Measurements from ENCODE around the gene SOCS1. TPM values are rescaled to one million over a fixed set of nuclear protein-coding genes. Genes with fewer than 3 reads are reported as not detected.
A peak's percentile ranks its signal among the peaks of the same experiment; 100 is the strongest.

Gene SOCS1
- total and polyA plus RNA-seq, 5 experiments from 2014 or later = 13.5 to 24.0 (median 15.8) TPM

DNA sequence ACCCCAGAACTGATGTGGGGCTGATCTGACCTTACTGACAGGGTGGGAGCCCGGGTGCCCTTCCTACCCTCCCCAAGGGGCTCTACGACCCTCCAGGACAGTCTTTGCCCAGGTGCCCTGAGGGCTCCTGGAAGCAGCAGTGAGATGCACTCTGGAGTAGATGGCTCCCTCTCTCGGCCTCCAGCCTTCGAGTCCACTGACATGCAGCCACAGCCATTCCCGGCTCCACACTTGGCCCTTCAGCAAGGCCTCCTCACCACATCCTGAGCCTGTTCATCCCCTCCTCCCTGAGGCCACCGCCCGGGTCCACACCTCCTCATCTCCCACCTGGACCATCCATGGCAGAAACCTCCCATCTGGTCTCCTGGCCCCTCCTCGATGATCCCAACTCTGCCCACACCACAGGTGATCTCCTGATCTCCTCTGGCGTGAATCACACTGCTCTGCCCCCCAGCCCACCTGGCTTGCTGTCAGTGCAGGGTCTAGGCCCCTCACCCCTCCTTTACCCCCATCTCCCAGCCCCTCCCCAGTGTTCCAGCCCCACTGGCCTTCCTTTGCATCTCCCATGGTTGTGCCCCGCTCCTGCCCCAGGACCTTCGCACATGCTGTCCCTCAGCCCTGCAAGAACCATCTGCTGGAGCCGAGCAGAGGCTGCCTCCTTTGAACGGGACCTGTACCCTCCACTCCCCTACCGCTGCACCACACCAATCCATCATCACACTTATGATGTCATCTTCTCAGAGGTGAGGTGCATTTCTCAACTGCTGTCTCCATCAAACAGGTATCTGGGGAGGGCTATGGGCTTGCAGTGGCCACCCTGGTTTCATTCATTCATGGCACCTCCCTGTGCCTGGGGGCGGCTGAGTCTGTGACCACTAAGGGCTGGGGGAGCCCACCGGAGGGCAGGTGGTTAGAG is 44.7 kb downstream of the SOCS1 start:
- H3K9me3 Mint-ChIP-seq = peaks cover 0 to 9% (median 3%) of the 10 kb centered on the region in 9 donors
- DNase-seq = no peak
- no peak overlapping the region for H3K4me3 Mint-ChIP-seq
- POLR2A ChIA-PET = interaction anchor here (1.2 kb wide), 1 partner anchor 45 kb away, joined by 4 read pairs; the partner anchor contains the start of gene SOCS1
- H3K27me3 Mint-ChIP-seq = no peaks in the 10 kb centered on the region
- no peak for ATAC-seq
- H3K4me1 Mint-ChIP-seq = peaks cover 13 to 30% (median 13%) of the 10 kb centered on the region in 4 donors
- H3K27ac Mint-ChIP-seq = peak overlapping the region in 3 of 10 donors; percentile 63 to 67 (median 66)
- peaks cover 0 to 7% (median 0%) of the 10 kb centered on the region in 3 donors for H3K36me3 Mint-ChIP-seq

DNA sequence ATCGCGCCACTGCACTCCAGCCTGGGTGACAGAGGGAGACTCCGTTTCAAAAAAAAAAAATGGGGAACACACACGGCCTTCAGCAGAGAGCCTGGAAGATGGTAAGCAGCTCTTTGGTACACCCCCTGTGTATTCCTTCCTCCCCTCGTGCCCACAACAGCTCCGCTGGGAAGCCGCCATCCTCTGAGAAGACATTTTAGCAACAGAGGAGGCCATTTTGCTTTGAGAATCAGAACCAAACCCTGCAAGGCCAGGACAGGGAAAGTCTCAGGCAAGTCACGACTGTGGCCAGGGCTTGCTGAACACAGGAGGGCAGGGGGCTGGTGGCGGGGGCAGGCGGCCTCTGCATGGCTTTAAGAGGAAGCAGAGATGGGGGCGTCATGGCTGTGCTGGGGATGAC is 45.7 kb downstream of the SOCS1 start:
- Mint-ChIP-seq H3K9me3 (no peaks in the 10 kb centered on the region), H3K36me3 (no peaks in the 10 kb centered on the region), H3K4me3 (no peak overlapping the region), H3K27ac (no peak overlapping the region), H3K4me1 (peaks cover 14 to 31% (median 16%) of the 10 kb centered on the region in 4 donors), H3K27me3 (no peaks in the 10 kb centered on the region)
- no peak for DNase-seq
- POLR2A ChIA-PET = no interaction called here
- no peak for ATAC-seq

DNA sequence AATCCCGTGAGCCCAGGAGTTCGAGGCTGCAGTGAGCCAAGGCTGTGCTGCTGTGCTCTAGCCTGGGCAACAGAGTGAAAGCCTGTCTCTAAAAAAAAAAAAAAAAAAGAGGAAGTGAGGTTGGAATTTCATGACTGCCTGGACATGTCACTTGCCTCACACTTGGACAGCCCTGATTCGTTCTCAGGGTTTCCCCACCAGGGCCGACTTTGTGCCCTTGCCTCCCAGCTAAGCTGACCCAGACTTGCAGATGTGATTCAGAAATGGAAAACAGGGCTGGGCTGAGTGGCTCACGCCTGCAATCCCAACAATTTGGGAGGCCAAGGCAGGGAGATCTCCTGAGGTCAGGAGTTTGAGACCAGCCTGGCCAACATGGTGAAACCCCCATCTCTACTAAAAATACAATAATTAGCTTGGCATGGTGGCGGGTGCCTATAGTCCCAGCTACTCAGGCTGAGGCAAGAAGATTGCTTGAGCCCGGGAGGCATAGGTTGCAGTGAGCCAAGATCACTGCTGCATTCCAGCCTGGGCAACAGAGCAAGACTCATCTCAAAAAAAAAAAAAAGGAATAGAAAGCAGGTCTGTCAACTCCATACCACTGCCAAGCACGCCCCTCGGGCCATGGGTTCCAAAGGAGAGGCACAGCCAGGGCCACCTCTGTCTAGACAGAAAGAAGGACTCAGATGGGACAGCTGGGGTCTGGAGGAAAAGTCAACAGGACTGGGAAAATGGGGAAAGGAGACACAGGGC is 46.9 kb downstream of the SOCS1 start:
- POLR2A ChIA-PET = interaction anchor here (0.7 to 1.7 kb wide), 3 partner anchors 16 to 43 kb away, joined by 4 to 5 read pairs (median 5); no protein-coding TSS in a partner anchor
- Mint-ChIP-seq H3K9me3 (no peaks in the 10 kb centered on the region), H3K4me1 (peaks cover 14 to 31% (median 18%) of the 10 kb centered on the region in 4 donors), H3K27ac (peak overlapping the region in 1 of 10 donors; percentile 37), H3K36me3 (no peaks in the 10 kb centered on the region), H3K4me3 (no peak overlapping the region), H3K27me3 (no peaks in the 10 kb centered on the region)
- ATAC-seq = no peak
- DNase-seq = no peak

DNA sequence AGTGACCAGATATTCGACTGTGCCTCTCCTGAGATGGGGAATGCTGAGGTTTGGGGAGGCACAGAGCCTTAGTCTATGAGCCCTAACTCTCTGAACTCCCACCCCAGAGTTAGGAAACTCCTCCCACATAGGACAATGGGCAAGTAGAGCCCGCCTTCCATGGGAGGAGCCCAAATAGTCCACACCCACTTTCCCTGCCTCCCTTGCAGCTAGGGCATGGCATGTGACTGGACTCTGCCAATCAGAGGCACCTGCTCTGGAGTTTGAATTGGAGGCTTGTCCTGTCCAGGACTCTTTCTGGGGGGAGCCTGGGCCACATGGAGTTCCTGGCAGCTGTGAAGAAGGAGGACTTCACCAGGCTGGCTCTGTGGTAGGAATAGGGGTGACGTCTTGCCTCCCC is 48.4 kb downstream of the SOCS1 start:
- no peaks in the 10 kb centered on the region for H3K36me3 Mint-ChIP-seq
- POLR2A ChIA-PET = no interaction called here
- ATAC-seq (no peak), DNase-seq (no peak)
- H3K4me1 Mint-ChIP-seq = peaks cover 14 to 31% (median 18%) of the 10 kb centered on the region in 4 donors
- no peaks in the 10 kb centered on the region for H3K27me3 Mint-ChIP-seq
- peak overlapping the region in 2 of 10 donors; percentile 35 to 53 for H3K27ac Mint-ChIP-seq
- H3K4me3 Mint-ChIP-seq = no peak overlapping the region
- no peaks in the 10 kb centered on the region for H3K9me3 Mint-ChIP-seq

DNA sequence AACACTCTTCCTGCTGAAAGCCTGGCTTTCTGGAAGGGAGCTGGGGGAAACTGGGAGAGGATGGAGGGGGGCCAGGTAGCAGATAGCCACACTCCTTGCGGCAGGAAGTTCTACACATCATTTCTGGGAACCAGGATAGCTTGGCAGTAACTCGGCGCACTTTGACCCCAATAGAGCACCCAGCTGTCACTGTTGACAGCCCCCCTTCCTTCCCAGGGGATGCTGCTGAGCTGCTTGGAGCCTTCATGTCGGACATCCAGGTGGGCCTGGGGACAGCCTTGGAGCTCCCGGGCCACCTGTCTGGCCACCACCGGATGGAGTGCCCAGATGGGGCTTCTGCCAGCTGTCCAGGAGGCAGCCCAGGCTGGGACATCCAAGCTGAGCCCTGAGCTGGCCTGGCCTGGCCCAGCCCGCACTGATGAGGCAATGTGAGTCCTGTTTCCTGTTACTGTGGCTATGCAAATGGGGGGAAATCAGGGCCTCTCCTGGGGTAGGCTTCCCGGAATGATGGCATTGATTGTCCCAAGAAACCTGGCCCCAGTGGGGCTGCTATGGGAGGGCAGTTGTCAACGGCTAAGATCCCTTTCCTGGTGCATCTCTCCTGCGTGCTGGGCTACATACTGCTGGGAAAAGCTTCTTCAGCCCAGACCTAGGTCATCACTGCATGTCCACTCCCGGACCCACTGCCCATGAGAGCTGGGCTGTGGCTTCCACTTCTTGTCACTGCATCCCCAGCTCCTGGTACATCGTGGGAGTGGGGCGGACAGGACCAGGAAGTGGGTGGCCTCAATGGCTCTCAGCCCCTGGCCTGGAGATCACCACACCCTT is 50.0 kb downstream of the SOCS1 start:
- DNase-seq = no peak
- H3K9me3 Mint-ChIP-seq = no peaks in the 10 kb centered on the region
- no peaks in the 10 kb centered on the region for H3K36me3 Mint-ChIP-seq
- no peak for ATAC-seq
- POLR2A ChIA-PET = no interaction called here
- H3K27me3 Mint-ChIP-seq = no peaks in the 10 kb centered on the region
- H3K27ac Mint-ChIP-seq = peak overlapping the region in 2 of 10 donors; percentile 24 to 57
- no peak overlapping the region for H3K4me3 Mint-ChIP-seq
- H3K4me1 Mint-ChIP-seq = peaks cover 9 to 23% (median 21%) of the 10 kb centered on the region in 4 donors

DNA sequence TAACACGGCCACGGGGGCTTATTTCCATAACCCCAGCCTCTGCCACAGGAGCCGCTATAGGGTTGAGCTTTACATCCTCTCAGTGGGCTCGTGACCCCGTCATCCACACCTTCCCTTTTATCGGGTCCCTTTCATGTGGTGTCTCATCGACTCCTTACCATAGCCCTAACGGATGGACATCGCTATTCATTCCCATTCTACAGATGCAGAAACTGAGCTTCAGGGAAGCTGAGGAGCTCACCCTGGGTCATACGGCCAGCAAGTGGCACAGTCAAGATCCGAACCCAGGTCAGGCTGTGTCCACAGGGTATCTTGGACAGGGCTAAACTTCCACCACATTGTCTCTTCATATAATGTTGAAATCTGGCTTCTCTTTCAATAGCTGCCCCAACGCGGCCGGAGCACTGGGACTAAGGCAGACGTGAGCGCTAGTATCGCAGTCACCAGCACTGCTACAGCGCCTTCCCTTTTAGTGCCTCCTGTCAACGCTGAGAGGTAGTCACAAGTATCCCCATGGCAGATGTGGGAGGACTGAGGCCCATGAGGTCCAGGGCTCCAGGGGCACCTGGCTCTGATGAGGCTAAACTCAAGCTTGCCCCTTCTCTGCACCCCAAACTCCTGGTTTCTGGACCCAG is 50.8 kb downstream of the SOCS1 start:
- no peaks in the 10 kb centered on the region for H3K9me3 Mint-ChIP-seq
- H3K36me3 Mint-ChIP-seq = no peaks in the 10 kb centered on the region
- peaks cover 8 to 23% (median 19%) of the 10 kb centered on the region in 4 donors for H3K4me1 Mint-ChIP-seq
- ATAC-seq (no peak), DNase-seq (no peak)
- no peak overlapping the region for H3K4me3 Mint-ChIP-seq
- POLR2A ChIA-PET = no interaction called here
- H3K27me3 Mint-ChIP-seq = no peaks in the 10 kb centered on the region
- H3K27ac Mint-ChIP-seq = peak overlapping the region in 1 of 10 donors; percentile 8

DNA sequence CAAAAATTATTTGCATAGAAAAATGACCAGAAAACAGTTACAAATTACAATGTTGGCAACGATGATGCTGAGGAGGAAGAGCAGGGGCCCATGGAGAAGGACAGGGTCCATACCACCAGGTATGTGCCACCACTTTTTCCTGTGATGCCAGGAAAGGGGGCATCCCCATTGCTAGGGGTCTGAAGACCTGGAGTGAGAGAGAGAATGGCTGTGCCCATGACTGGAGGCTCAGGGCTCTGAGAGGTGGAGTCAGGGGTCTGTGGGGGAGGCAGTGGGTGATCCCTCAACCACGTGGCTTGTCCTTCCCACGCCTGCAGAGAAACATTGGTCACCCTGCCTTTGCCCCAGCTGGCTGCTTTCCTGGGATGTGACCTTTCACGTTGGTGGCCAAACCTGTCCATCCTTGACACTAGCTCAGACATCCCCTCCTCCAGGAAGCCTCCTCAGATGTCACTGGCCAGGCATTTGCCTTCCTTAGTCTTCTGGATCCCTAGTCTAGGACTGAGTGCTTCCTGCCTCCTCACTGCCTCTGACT is 51.4 kb downstream of the SOCS1 start:
- Mint-ChIP-seq H3K4me1 (peaks cover 8 to 23% (median 19%) of the 10 kb centered on the region in 4 donors), H3K4me3 (no peak overlapping the region), H3K27me3 (no peaks in the 10 kb centered on the region), H3K9me3 (no peaks in the 10 kb centered on the region), H3K27ac (peak overlapping the region in 1 of 10 donors; percentile 57), H3K36me3 (no peaks in the 10 kb centered on the region)
- DNase-seq = no peak
- POLR2A ChIA-PET = no interaction called here
- no peak for ATAC-seq

Other genes starting within 250 kb of the SOCS1 start
- gene TNP2, start 13.1 kb upstream of the SOCS1 start, total RNA-seq = not detected
- not detected for gene TNP2, start 13.1 kb upstream of the SOCS1 start, polyA plus RNA-seq
- gene PRM3, start 17.4 kb upstream of the SOCS1 start, total RNA-seq = not detected
- gene PRM3, start 17.4 kb upstream of the SOCS1 start, polyA plus RNA-seq = not detected
- gene PRM2, start 20.3 kb upstream of the SOCS1 start, total RNA-seq = not detected
- gene PRM2, start 20.3 kb upstream of the SOCS1 start, polyA plus RNA-seq = not detected
- gene PRM1, start 25.1 kb upstream of the SOCS1 start, total RNA-seq = not detected
- not detected for gene PRM1, start 25.1 kb upstream of the SOCS1 start, polyA plus RNA-seq
- gene RMI2, start 89.3 kb upstream of the SOCS1 start, total RNA-seq = 1 to 10 TPM; 2.4 to 2.8 TPM
- gene RMI2, start 89.3 kb upstream of the SOCS1 start, polyA plus RNA-seq = 10 to 100 TPM in 1 of 3 donors, 1 to 10 TPM in 2; 1.3 to 13.5 (median 7.1) TPM

Data from naive thymus-derived CD8-positive, alpha-beta T cell (primary cell).